K562 (cell line): ENCODE data around the gene ILF2. TPM values are rescaled to one million over a fixed set of nuclear protein-coding genes. Genes with fewer than 3 reads are reported as not detected.

ENCODE experiments used
- CCNT2 ChIP-seq: IDR thresholded peaks from 2 replicates; pipeline ENCODE4 v1.6.1; 2011; ENCODE audit warnings: borderline replicate concordance, low read depth, mild to moderate bottlenecking, moderate library complexity, mixed read lengths, low read length; ENCODE audit not compliant: insufficient read length; ENCODE audit errors: extremely low read depth
- CGGBP1 ChIP-seq: fragments of 250-450 bp; sonication (Bioruptor Pico); IDR thresholded peaks from 2 replicates; pipeline ENCODE4 v1.9.0; 2021; ENCODE audit warnings: mild to moderate bottlenecking
- CREBBP ChIP-seq: IDR thresholded peaks from one replicate; pipeline ENCODE4 v1.6.1; 2012; ENCODE audit warnings: low read depth, mild to moderate bottlenecking, control low read depth, inconsistent platforms, low read length
- CTBP1 ChIP-seq: fragments of 450-650 bp; IDR thresholded peaks from 2 replicates; pipeline ENCODE4 v1.6.1; 2016; ENCODE audit warnings: borderline replicate concordance
- CTCFL ChIP-seq: IDR thresholded peaks from 2 replicates; pipeline ENCODE4 v1.6.1; 2011; ENCODE audit warnings: borderline replicate concordance, low read depth, mild to moderate bottlenecking, moderate library complexity, low read length; ENCODE audit not compliant: insufficient read depth, poor library complexity, severe bottlenecking
- GABPB1 ChIP-seq: sonication (generic); formaldehyde crosslinking; IDR thresholded peaks from 2 replicates; pipeline ENCODE4 v1.8.0; 2022; ENCODE audit warnings: mild to moderate bottlenecking, missing genetic modification reagents
- HNRNPLL ChIP-seq: fragments of 200-400 bp; formaldehyde crosslinking; IDR thresholded peaks from 2 replicates; pipeline ENCODE4 v1.6.1; 2017; ENCODE audit warnings: low read length, low read depth, mild to moderate bottlenecking; ENCODE audit not compliant: poor library complexity, severe bottlenecking
- IFI16 ChIP-seq: fragments of 250-450 bp; sonication (Bioruptor Pico); IDR thresholded peaks from 2 replicates; pipeline ENCODE4 v2.1.2; 2022; ENCODE audit warnings: mild to moderate bottlenecking, inconsistent platforms
- MAFK ChIP-seq: IDR thresholded peaks from 2 replicates; pipeline ENCODE4 v1.6.1; 2011; ENCODE audit warnings: low read length, improper control_type of control experiment
- MBD2 ChIP-seq: sonication (generic); IDR thresholded peaks from 2 replicates; pipeline ENCODE4 v1.6.1; 2016; ENCODE audit warnings: low read depth, borderline replicate concordance
- PHF20 ChIP-seq: fragments of 450-650 bp; IDR thresholded peaks from 2 replicates; pipeline ENCODE4 v1.6.1; 2018; ENCODE audit not compliant: partially characterized antibody
- POLR2H ChIP-seq: IDR thresholded peaks from 2 replicates; pipeline ENCODE4 v1.6.1; 2016; ENCODE audit warnings: missing genetic modification characterization, low read depth, mild to moderate bottlenecking, control low read depth, missing compliant biosample characterization, moderate library complexity
- SAFB2 ChIP-seq: fragments of 200-400 bp; formaldehyde crosslinking; IDR thresholded peaks from 2 replicates; pipeline ENCODE4 v1.6.1; 2018; ENCODE audit warnings: borderline replicate concordance, low read length, low read depth, moderate library complexity; ENCODE audit not compliant: severe bottlenecking
- SP1 ChIP-seq: sonication (generic); formaldehyde crosslinking; IDR thresholded peaks from 2 replicates; pipeline ENCODE4 v1.8.1; 2022; ENCODE audit warnings: mild to moderate bottlenecking, missing genetic modification reagents
- TEAD1 ChIP-seq, 2 experiments: fragments of 450-650 bp in 1 of 2; sonication (generic) in 1 of 2; formaldehyde crosslinking; IDR thresholded peaks; 2 replicates each; pipeline versions ENCODE4 v1.4.0 to v1.8.0; 2020 to 2022; ENCODE audit warnings: mild to moderate bottlenecking in 2 of 2, missing genetic modification reagents in 1 of 2
- TSHZ1 ChIP-seq: fragments of 250-450 bp; sonication (Bioruptor Pico); IDR thresholded peaks from 2 replicates; pipeline ENCODE4 v1.4.0; 2020; ENCODE audit warnings: mild to moderate bottlenecking, moderate library complexity
- ZFP91 ChIP-seq: sonication (generic); formaldehyde crosslinking; IDR thresholded peaks from 2 replicates; pipeline ENCODE4 v1.8.0; 2022; ENCODE audit warnings: mild to moderate bottlenecking, missing genetic modification reagents
- ZNF175 ChIP-seq: fragments of 200-800 bp; sonication (Bioruptor generic); IDR thresholded peaks from 2 replicates; pipeline ENCODE4 v1.6.1; 2016; ENCODE audit warnings: low read depth, mild to moderate bottlenecking, missing genetic modification characterization, missing compliant biosample characterization
- ZNF77 ChIP-seq: fragments of 250-450 bp; sonication (Bioruptor Pico); IDR thresholded peaks from 2 replicates; pipeline ENCODE4 v1.5.0; 2020
- polyA plus RNA-seq, 8 experiments: library from polyadenylated mRNA; depleted of rRNA in 4 of 8; stranded (reverse) in 5 of 8; unstranded in 3 of 8; fragments of >200 nt; fragmentation: Nextera tagmentation in 2 of 8; fragmentation: Illumina TruSeq in 1 of 8; extraction: Ambion mirVana in 2 of 8; extraction: Trizol in 1 of 8; gene quantifications; 2 replicates each; pipeline versions ENCODE4 v1.2.1 to v1.2.3, GENCODE V29; 2011 to 2014; ENCODE audit warnings: inconsistent platforms in 1 of 8, missing spikeins in 1 of 8
- total RNA-seq, 7 experiments: library from RNA; depleted of rRNA in 6 of 7; stranded (reverse); fragments of >200 nt in 6 of 7; fragmentation: Illumina TruSeq in 2 of 7; extraction: Trizol in 2 of 7; gene quantifications; 2 replicates each; pipeline versions ENCODE4 v1.2.1 to v1.2.3, GENCODE V29; 2011 to 2021; ENCODE audit warnings: low replicate concordance in 1 of 7

The ILF2 gene
- total and polyA plus RNA-seq, 9 of the 15 experiments (the other 6 are each of a cell fraction or from before 2014, with no cell fraction given), result 282 to 726 (median 474) TPM

- TF ChIP-seq SP1 (CRISPR knock-in tag) (peak; percentile 84), TSHZ1 (no peak), PHF20 (peak; percentile 92), CCNT2 (peak; percentile 74), IFI16 (CRISPR knock-in tag) (no peak), ZNF77 (CRISPR knock-in tag) (no peak), HNRNPLL (peak; percentile 35), CTCFL (peak; percentile 96), MAFK (no peak), CREBBP (no peak), ZFP91 (CRISPR knock-in tag) (no peak), MBD2 (peak; percentile 66; the same call in 1 of the 2 replicates), CGGBP1 (CRISPR knock-in tag) (no peak), TEAD1 (CRISPR knock-in tag; IDR thresholded peaks at IDR 0.05) (0 out of 4 replicates have a peak, but pooled peaks of 1 of the 2 experiments have one; percentile 23), ZNF175 (CRISPR knock-in tag) (0 out of 2 replicates have a peak, but pooled peaks have one; percentile 64), POLR2H (tag) (0 out of 2 replicates have a peak, but pooled peaks have one; percentile 21), SAFB2 (no peak), GABPB1 (CRISPR knock-in tag) (peak; percentile 73), CTBP1 (0 out of 2 replicates have a peak, but pooled peaks have one; percentile 15)
Observed at GRCh38 chr1:153658400-153659174, 12.2 kb downstream of the ILF2 start, which contains the start of gene SNAPIN (continued).
